HCT116 (cell line): ENCODE results near the gene PLVAP. TPM values are rescaled to one million over a fixed set of nuclear protein-coding genes. Genes with fewer than 3 reads are reported as not detected.
A peak's percentile ranks its signal among the peaks of the same experiment; 100 is the strongest.

ENCODE experiments used
- ATAC-seq: fragments of 200-7000 bp; cut with Tn5 transposase; 2 replicates; pipeline ENCODE4 v1.9.1; 2020; ENCODE audit warnings: mild to moderate bottlenecking, moderate library complexity
- BruUV-seq: library from RNA; stranded (reverse); fragments of 400-500 nt; replicated peaks from 2 replicates; lab custom pipeline; 2021; lab: Mats Ljungman, UMichigan
- CTCF ChIA-PET: fragments of 300-600 bp; sonication (Branson Sonifier 250); formaldehyde crosslinking; loops from one replicate; lab custom pipeline; 2021; ENCODE audit warnings: antibody characterized with exemption; lab: Charles Lee
- POLR2A ChIA-PET: fragments of 300-600, 350-600 bp; sonication (Branson Sonifier 250); formaldehyde crosslinking; loops from one replicate; lab custom pipeline; 2021; ENCODE audit warnings: antibody characterized with exemption; lab: Charles Lee
- RAD21 ChIA-PET, 2 experiments: fragments of 300-600 bp; sonication (Branson Sonifier 250); formaldehyde crosslinking; loops; one replicate each; lab custom pipeline; 2023; ENCODE audit warnings: low total read pairs in 2 of 2; ENCODE audit not compliant: uncharacterized antibody in 2 of 2, unreplicated experiment in 2 of 2, low non-redundant PET in 1 of 2; lab: Charles Lee
- DNase-seq: peaks from one replicate; pipeline ENCODE4 v3.0.0-alpha.2; 2010; ENCODE audit warnings: low read depth, low spot score
- H2AFZ ChIP-seq: fragments of 200-600 bp; shearing (Covaris generic), sonication (generic); 2 replicates; pipeline ENCODE4 v1.6.1; 2017; ENCODE audit warnings: low read depth, mixed run types, mixed read lengths, antibody characterized with exemption, low read length; ENCODE audit not compliant: poor library complexity, severe bottlenecking
- H3K27ac ChIP-seq: 2 replicates; pipeline ENCODE4 v1.5.1; 2012; ENCODE audit warnings: low read depth, low read length
- H3K27me3 ChIP-seq: fragments of 200-600 bp; sonication (generic); 2 replicates; pipeline ENCODE4 v1.6.1; 2016; ENCODE audit warnings: mixed run types, low read length, mixed read lengths; ENCODE audit not compliant: insufficient read depth
- H3K36me3 ChIP-seq, 2 experiments: fragments of 200-500 bp in 1 of 2; fragments of 200-600 bp in 1 of 2; sonication (Bioruptor generic) in 1 of 2; sonication (generic) in 1 of 2; 2 replicates each; pipeline versions ENCODE4 v1.5.1 to v1.6.1; 2014 to 2016; ENCODE audit warnings: low read length in 2 of 2, inconsistent platforms in 1 of 2, mixed read lengths in 1 of 2, mixed run types in 1 of 2; ENCODE audit not compliant: insufficient read depth in 2 of 2, control insufficient read depth in 1 of 2
- H3K4me1 ChIP-seq, 2 experiments: fragments of 200-600 bp in 1 of 2; sonication (generic) in 1 of 2; 2 replicates each; pipeline versions ENCODE4 v1.5.1 to v1.6.1; 2012 to 2017; ENCODE audit warnings: low read length in 2 of 2, inconsistent platforms in 1 of 2, mild to moderate bottlenecking in 1 of 2, mixed read lengths in 1 of 2, mixed run types in 1 of 2, moderate library complexity in 1 of 2; ENCODE audit not compliant: insufficient read depth in 2 of 2, control insufficient read depth in 1 of 2
- H3K4me2 ChIP-seq: fragments of 200-600 bp; sonication (generic); 2 replicates; pipeline ENCODE4 v1.6.1; 2017; ENCODE audit warnings: mixed run types, low read length, mixed read lengths
- H3K4me3 ChIP-seq, 2 experiments: fragments of 200-600 bp in 1 of 2; sonication (generic) in 1 of 2; replicated peaks in 1 of 2; 2 replicates each; pipeline ENCODE4 v1.5.1; 2011 to 2016; ENCODE audit warnings: low read length in 2 of 2, control low read depth in 1 of 2, low read depth in 1 of 2, mild to moderate bottlenecking in 1 of 2, mixed read lengths in 1 of 2, mixed run types in 1 of 2
- H3K79me2 ChIP-seq: fragments of 200-600 bp; sonication (generic); 2 replicates; pipeline ENCODE4 v1.6.1; 2017; ENCODE audit warnings: mild to moderate bottlenecking, mixed run types, low read length, moderate library complexity, mixed read lengths; ENCODE audit not compliant: insufficient read depth
- H3K9ac ChIP-seq: fragments of 200-600 bp; sonication (generic); 2 replicates; pipeline ENCODE4 v1.6.1; 2016; ENCODE audit warnings: low read length, mixed read lengths
- H3K9me2 ChIP-seq: fragments of 200-600 bp; sonication (generic), shearing (Covaris generic); 2 replicates; pipeline ENCODE4 v1.6.1; 2017; ENCODE audit warnings: mixed run types, mild to moderate bottlenecking, moderate library complexity; ENCODE audit not compliant: insufficient read depth
- H3K9me3 ChIP-seq, 2 experiments: fragments of 200-500 bp in 1 of 2; fragments of 200-600 bp in 1 of 2; sonication (Bioruptor generic) in 1 of 2; sonication (generic) in 1 of 2; 2 replicates each; pipeline ENCODE4 v1.6.1; 2014 to 2017; ENCODE audit warnings: low read length in 2 of 2, mixed read lengths in 2 of 2, inconsistent platforms in 1 of 2, low read depth in 1 of 2, mild to moderate bottlenecking in 1 of 2, mixed run types in 1 of 2, moderate library complexity in 1 of 2; ENCODE audit not compliant: control insufficient read depth in 1 of 2, insufficient read depth in 1 of 2
- H4K20me1 ChIP-seq: fragments of 200-600 bp; sonication (generic), shearing (Covaris generic); 2 replicates; pipeline ENCODE4 v1.6.1; 2017; ENCODE audit warnings: mixed run types, mild to moderate bottlenecking, moderate library complexity; ENCODE audit not compliant: insufficient read depth
- ATF3 ChIP-seq: IDR thresholded peaks from 2 replicates; pipeline ENCODE4 v1.6.1; 2012
- CTCF ChIP-seq, 3 experiments: fragments of 200-600 bp in 1 of 3; sonication (generic) in 1 of 3; IDR thresholded peaks in 2 of 3; conservative IDR thresholded peaks in 1 of 3; 2 replicates each; pipeline ENCODE4 v1.5.1; 2012 to 2017; ENCODE audit warnings: low read depth in 2 of 3, low read length in 2 of 3, antibody characterized with exemption in 1 of 3, borderline replicate concordance in 1 of 3, control low read depth in 1 of 3, mild to moderate bottlenecking in 1 of 3, mixed read lengths in 1 of 3, mixed run types in 1 of 3, moderate library complexity in 1 of 3; ENCODE audit not compliant: insufficient read depth in 1 of 3
- EGR1 ChIP-seq: IDR thresholded peaks from 2 replicates; pipeline ENCODE4 v1.6.1; 2012; ENCODE audit warnings: low read depth
- ELF1 ChIP-seq: IDR thresholded peaks from 2 replicates; pipeline ENCODE4 v1.6.1; 2012; ENCODE audit warnings: low read depth, borderline replicate concordance
- EZH2phosphoT487 ChIP-seq: fragments of 200-600 bp; IDR thresholded peaks from 2 replicates; pipeline ENCODE4 v1.6.1; 2018; ENCODE audit warnings: antibody characterized with exemption, borderline replicate concordance
- FOSL1 ChIP-seq: IDR thresholded peaks from 2 replicates; pipeline ENCODE4 v1.6.1; 2012; ENCODE audit warnings: low read depth
- MAX ChIP-seq: IDR thresholded peaks from 2 replicates; pipeline ENCODE4 v1.6.1; 2012
- POLR2A ChIP-seq: IDR thresholded peaks from 2 replicates; pipeline ENCODE4 v1.7.0; 2011; ENCODE audit warnings: borderline replicate concordance; ENCODE audit not compliant: insufficient read depth, insufficient read length; ENCODE audit errors: extremely low read depth
- POLR2AphosphoS5 ChIP-seq: IDR thresholded peaks from 2 replicates; pipeline ENCODE4 v1.6.1; 2011; ENCODE audit warnings: mild to moderate bottlenecking, low read depth, low read length, moderate library complexity
- RAD21 ChIP-seq: IDR thresholded peaks from 2 replicates; pipeline ENCODE4 v1.6.1; 2012; ENCODE audit warnings: low read depth, mild to moderate bottlenecking
- SIN3A ChIP-seq: IDR thresholded peaks from 2 replicates; pipeline ENCODE4 v1.6.1; 2012; ENCODE audit warnings: low read depth
- ZNF274 ChIP-seq: fragments of 200-500 bp; sonication (Bioruptor generic); IDR thresholded peaks from 2 replicates; pipeline ENCODE4 v1.6.1; 2014; ENCODE audit warnings: mild to moderate bottlenecking, low read depth, low read length, inconsistent platforms
- intact Hi-C: fragments of 100-400 bp; cut with micrococcal nuclease; formaldehyde crosslinking; loops from 2 replicates; pipeline ENCODE4 v1.10.0; 2022
- total RNA-seq: library from RNA; stranded (reverse); gene quantifications from one replicate; pipeline ENCODE4 v1.2.1, GENCODE V29; 2021; ENCODE audit not compliant: unreplicated experiment

PLVAP gene
- total RNA-seq, 1 experiment from 2014 or later, result 0.47 TPM

- no peak overlapping the region for H3K4me3 ChIP-seq
- CTCF ChIA-PET, result no interaction called here
- peak in 2 of 3 experiments; percentile 21 to 33; a peak in 2 of 6 replicates for TF ChIP-seq CTCF (IDR thresholded peaks at IDR 0.05 in 2 of 3, conservative IDR thresholded peaks at IDR 0.05 in 1 of 3; ENCODE audit: borderline replicate concordance in 1 of 3, insufficient read depth in 1 of 3, low read depth in 2 of 3, low read length in 2 of 3)
- no peak for TF ChIP-seq EZH2phosphoT487
- no peak for TF ChIP-seq SIN3A
- TF ChIP-seq, all 23 proteins: peak for 1
- Histone ChIP-seq H4K20me1 (no peaks in the 10 kb centered on the region), H3K27ac (peak overlapping the region; percentile 54), H3K4me2 (peak overlapping the region; percentile 56), H3K79me2 (peaks cover 16% of the 10 kb centered on the region), H3K36me3 (peaks cover 3 to 9% of the 10 kb centered on the region in 2 experiments; a peak in 1 of 4 replicates), H3K4me1 (peaks cover 29 to 44% of the 10 kb centered on the region in 2 experiments), H3K9ac (peak overlapping the region; percentile 25; the same call in 1 of the 2 replicates), H3K27me3 (no peaks in the 10 kb centered on the region), H3K9me2 (no peaks in the 10 kb centered on the region), H2AFZ (no peak overlapping the region), H3K9me3 (no peaks in the 10 kb centered on the region)
- peak; percentile 57 for ATAC-seq
- ChIA-PET RAD21 (no interaction called here), POLR2A (interaction anchor here (1.5 kb wide), 1 partner anchor 48 kb away, joined by 3 read pairs; no protein-coding TSS in a partner anchor)
- BruUV-seq, result no TSS peak
- intact Hi-C loops, result no loop called here
- no peak for DNase-seq
Measured at GRCh38 chr19:17340302-17340870, 36.8 kb downstream of the PLVAP start.

- intact Hi-C loops, result no loop called here
- CTCF ChIA-PET, result interaction anchor here (0.8 to 1.0 kb wide), 6 partner anchors 10 to 47 kb away, joined by 3 to 6 read pairs (median 4); partner anchors contain the start of genes DDA1 and MRPL34
- Histone ChIP-seq H3K4me1 (peaks cover 33 to 51% of the 10 kb centered on the region in 2 experiments), H3K27ac (peak overlapping the region; percentile 93), H3K9ac (peak overlapping the region; percentile 89), H2AFZ (no peak overlapping the region), H3K79me2 (peaks cover 16% of the 10 kb centered on the region), H4K20me1 (no peaks in the 10 kb centered on the region), H3K4me3 (peak overlapping the region; percentile 85 to 99), H3K9me3 (no peaks in the 10 kb centered on the region), H3K36me3 (peaks cover 3 to 9% of the 10 kb centered on the region in 2 experiments; a peak in 1 of 4 replicates), H3K9me2 (no peaks in the 10 kb centered on the region), H3K4me2 (peak overlapping the region; percentile 97), H3K27me3 (no peaks in the 10 kb centered on the region)
- BruUV-seq, result no TSS peak
- peak; percentile 9 for ATAC-seq
- POLR2A ChIA-PET, result interaction anchor here (0.6 to 1.6 kb wide), 5 partner anchors 12 to 133 kb away, joined by 3 to 6 read pairs (median 4); partner anchors contain the start of gene DDA1
- RAD21 ChIA-PET, result interaction anchor here in 1 of 2 experiments (1.0 kb wide), 1 partner anchor 30 kb away, joined by 5 read pairs; the partner anchor contains the start of gene DDA1
- no peak for DNase-seq
- TF ChIP-seq MAX (no peak), EGR1 (no peak), POLR2A (no peak), ELF1 (no peak), FOSL1 (no peak), RAD21 (no peak), ATF3 (no peak), ZNF274 (no peak), POLR2AphosphoS5 (no peak)
Measured at GRCh38 chr19:17339088-17339741, 37.9 kb downstream of the PLVAP start.
